HepG2 (cell line): Measurements from ENCODE around the gene SKIDA1. TPM values are rescaled to one million over a fixed set of nuclear protein-coding genes. Genes with fewer than 3 reads are reported as not detected.
"Not testable (repeated sequence)": the region's sequence is repeated elsewhere in the genome, so short reads cannot be mapped to it uniquely, and the experiment has no call there.

Experiments
- ATAC-seq: fragments of 200-7000 bp; cut with Tn5 transposase; 3 replicates; pipeline ENCODE4 v1.9.1; 2020; ENCODE audit warnings: mild to moderate bottlenecking, moderate library complexity
- BruUV-seq: library from RNA; stranded (reverse); fragments of 400-500 nt; replicated peaks from 2 replicates; lab custom pipeline; 2021; lab: Mats Ljungman, UMichigan
- CTCF ChIA-PET: fragments of 300-600 bp; formaldehyde crosslinking; extraction: SDS; loops from one replicate; lab custom pipeline; 2021; ENCODE audit warnings: low total read pairs, inconsistent platforms, low intra/inter-chr PET ratio; lab: Yijun Ruan, JAX
- POLR2A ChIA-PET: fragments of 350-600 bp; sonication (Branson Sonifier 250); formaldehyde crosslinking; loops from one replicate; lab custom pipeline; 2020; ENCODE audit warnings: antibody characterized with exemption, inconsistent platforms; lab: Yijun Ruan, JAX
- DNase-seq: peaks from one replicate; pipeline ENCODE4 v3.0.0-alpha.2; 2015; ENCODE audit warnings: low spot score
- FAIRE-seq: peaks from 3 replicates; lab custom pipeline; 2011; peaks lifted over from hg19 to GRCh38; lab: Jason Lieb, UNC
- H2AFZ ChIP-seq: one replicate; pipeline ENCODE4 v1.6.1; 2011; ENCODE audit warnings: low read length, inconsistent platforms
- H3K27ac ChIP-seq: fragments of 300-600 bp; 3 replicates; pipeline ENCODE4 v1.8.0; 2011; ENCODE audit warnings: mixed run types, mild to moderate bottlenecking, mixed read lengths, low read length, inconsistent platforms; ENCODE audit not compliant: insufficient read depth; ENCODE audit errors: extremely low read length
- H3K27me3 ChIP-seq, 2 experiments: fragments of 200-600 bp in 1 of 2; 2 replicates in 1 of 2; 3 replicates in 1 of 2; pipeline versions ENCODE4 v1.6.0 to v1.8.0; 2011; ENCODE audit warnings: low read length in 2 of 2, mild to moderate bottlenecking in 2 of 2, moderate library complexity in 2 of 2, inconsistent platforms in 1 of 2; ENCODE audit not compliant: insufficient read depth in 2 of 2, control insufficient read depth in 1 of 2
- H3K36me3 ChIP-seq, 2 experiments: fragments of 200-600 bp in 1 of 2; replicated peaks in 1 of 2; 2 replicates in 1 of 2; 3 replicates in 1 of 2; pipeline versions ENCODE4 v1.5.1 to v1.8.0; 2011; ENCODE audit warnings: low read length in 2 of 2, inconsistent platforms in 1 of 2; ENCODE audit not compliant: insufficient read depth in 2 of 2, control insufficient read depth in 1 of 2
- H3K4me1 ChIP-seq: 2 replicates; pipeline ENCODE4 v1.5.1; 2012; ENCODE audit warnings: low read length, inconsistent platforms; ENCODE audit not compliant: insufficient read depth
- H3K4me2 ChIP-seq: 2 replicates; pipeline ENCODE4 v1.6.0; 2011; ENCODE audit warnings: low read depth, low read length, inconsistent platforms
- H3K4me3 ChIP-seq, 3 experiments: fragments of 200-600 bp in 1 of 3; sonication (generic), shearing (Covaris generic) in 1 of 3; replicated peaks in 1 of 3; 2 replicates each; pipeline ENCODE4 v1.5.1; 2011 to 2016; ENCODE audit warnings: low read length in 3 of 3, inconsistent platforms in 2 of 3, low read depth in 2 of 3, mild to moderate bottlenecking in 2 of 3, control low read depth in 1 of 3, mixed read lengths in 1 of 3; ENCODE audit not compliant: insufficient read depth in 1 of 3
- H3K79me2 ChIP-seq: one replicate; pipeline ENCODE4 v1.6.1; 2011; ENCODE audit warnings: low read length, inconsistent platforms; ENCODE audit not compliant: insufficient read depth
- H3K9ac ChIP-seq: 2 replicates; pipeline ENCODE4 v1.6.0; 2011; ENCODE audit warnings: mild to moderate bottlenecking, low read depth, low read length, inconsistent platforms; ENCODE audit not compliant: insufficient read depth
- H3K9me3 ChIP-seq: 2 replicates; pipeline ENCODE4 v1.5.1; 2012; ENCODE audit warnings: mild to moderate bottlenecking, low read length
- H4K20me1 ChIP-seq: 2 replicates; pipeline ENCODE4 v1.6.0; 2011; ENCODE audit warnings: inconsistent platforms, mild to moderate bottlenecking, low read length, moderate library complexity; ENCODE audit not compliant: insufficient read depth
- FOXO1 ChIP-seq: sonication (generic); formaldehyde crosslinking; IDR thresholded peaks from 2 replicates; pipeline ENCODE4 v1.4.0; 2020; ENCODE audit warnings: missing genetic modification reagents
- GABPA ChIP-seq, 2 experiments: IDR thresholded peaks; 2 replicates each; pipeline ENCODE4 v1.6.1; 2011 to 2016; ENCODE audit warnings: low read depth in 2 of 2, low read length in 1 of 2, missing biosample characterization in 1 of 2, missing genetic modification characterization in 1 of 2
- MNT ChIP-seq: fragments of 450-650 bp; IDR thresholded peaks from 2 replicates; pipeline ENCODE4 v1.6.1; 2016
- NCOA1 ChIP-seq: sonication (generic); formaldehyde crosslinking; IDR thresholded peaks from 2 replicates; pipeline ENCODE4 v1.9.0; 2021; ENCODE audit warnings: missing genetic modification reagents
- PHF20 ChIP-seq: sonication (generic); formaldehyde crosslinking; IDR thresholded peaks from 2 replicates; pipeline ENCODE4 v1.5.0; 2020; ENCODE audit warnings: mild to moderate bottlenecking, missing genetic modification reagents
- RARA ChIP-seq: IDR thresholded peaks from 2 replicates; pipeline ENCODE4 v1.6.1; 2016; ENCODE audit warnings: missing genetic modification reagents, missing compliant biosample characterization
- REST ChIP-seq, 2 experiments: IDR thresholded peaks; 2 replicates each; pipeline ENCODE4 v1.6.1; 2011 to 2012; ENCODE audit warnings: low read length in 2 of 2, borderline replicate concordance in 1 of 2, low read depth in 1 of 2, mild to moderate bottlenecking in 1 of 2, moderate library complexity in 1 of 2
- SRSF9 ChIP-seq: fragments of 200-400 bp; formaldehyde crosslinking; IDR thresholded peaks from 2 replicates; pipeline ENCODE4 v1.6.1; 2018; ENCODE audit warnings: borderline replicate concordance, mild to moderate bottlenecking, low read depth, low read length; ENCODE audit not compliant: insufficient read depth, poor library complexity, severe bottlenecking
- ZBTB38 ChIP-seq: sonication (generic); formaldehyde crosslinking; IDR thresholded peaks from 2 replicates; pipeline ENCODE4 v1.5.1; 2020; ENCODE audit warnings: mild to moderate bottlenecking, missing genetic modification reagents
- ZKSCAN5 ChIP-seq: sonication (generic); formaldehyde crosslinking; IDR thresholded peaks from 2 replicates; pipeline ENCODE4 v1.5.1; 2020; ENCODE audit warnings: mild to moderate bottlenecking, missing genetic modification reagents
- ZNF12 ChIP-seq: sonication (generic); formaldehyde crosslinking; IDR thresholded peaks from 2 replicates; pipeline ENCODE4 v1.5.0; 2020; ENCODE audit warnings: missing genetic modification reagents
- ZNF251 ChIP-seq: sonication (generic); formaldehyde crosslinking; IDR thresholded peaks from 2 replicates; pipeline ENCODE4 v1.9.0; 2021; ENCODE audit warnings: mild to moderate bottlenecking, missing genetic modification reagents
- ZNF343 ChIP-seq: sonication (generic); formaldehyde crosslinking; IDR thresholded peaks from 2 replicates; pipeline ENCODE4 v1.4.0; 2020; ENCODE audit warnings: mild to moderate bottlenecking, missing genetic modification reagents
- ZNF746 ChIP-seq: sonication (generic); formaldehyde crosslinking; IDR thresholded peaks from 2 replicates; pipeline ENCODE4 v1.8.0; 2022; ENCODE audit warnings: mild to moderate bottlenecking, missing genetic modification reagents
- WGBS: methylation state at CpG from one replicate; pipeline ENCODE4 v1.1.6; 2017; ENCODE audit warnings: low lambda C conversion rate; 5-methylcytosine and 5-hydroxymethylcytosine counted together
- in situ Hi-C: cut with HindIII; loops from 2 replicates; pipeline ENCODE4 v1.10.0; 2017; ENCODE audit warnings: low pct_unique_long_range_greater_than_20kb; ENCODE audit not compliant: extremely low pct_ligation_motif_present
- intact Hi-C: fragments of 100-400 bp; cut with micrococcal nuclease; formaldehyde crosslinking; loops from one replicate; pipeline ENCODE4 v1.10.0; 2022; ENCODE audit not compliant: unreplicated experiment
- polyA plus RNA-seq, 8 experiments: library from polyadenylated mRNA; depleted of rRNA in 3 of 8; stranded (reverse) in 7 of 8; unstranded in 1 of 8; fragments of >200 nt; fragmentation: Illumina TruSeq in 4 of 8; extraction: Trizol in 4 of 8; gene quantifications; 2 replicates each; pipeline versions ENCODE4 v1.2.1 to v1.2.3, GENCODE V29; 2011 to 2016; ENCODE audit warnings: low read depth in 4 of 8, missing spikeins in 1 of 8, mixed read lengths in 1 of 8; ENCODE audit not compliant: insufficient read depth in 1 of 8
- total RNA-seq, 5 experiments: library from RNA; depleted of rRNA; stranded (reverse); fragments of >200 nt; fragmentation: Illumina TruSeq; extraction: Trizol; gene quantifications; 2 replicates each; pipeline ENCODE4 v1.2.3, GENCODE V29; 2016; ENCODE audit warnings: low read depth in 1 of 5

The SKIDA1 gene
- total and polyA plus RNA-seq, 2 of the 13 experiments (the other 11 are each of a cell fraction or from before 2014, with no cell fraction given) = 0.73 to 1.5 TPM

GRCh38 chr10:21525367-21526187, at the start of gene SKIDA1 (continued):
- TF ChIP-seq ZNF746 (CRISPR knock-in tag) (peak; percentile 87; the same call in 1 of the 2 replicates), FOXO1 (CRISPR knock-in tag) (peak; percentile 66), MNT (peak; percentile 50), RARA (CRISPR knock-in tag) (peak; percentile 85), REST (IDR thresholded peaks at IDR 0.05; ENCODE audit: borderline replicate concordance in 1 of 2, low read depth in 1 of 2, low read length in 2 of 2) (peak in 1 of 2 experiments; percentile 8; a peak in 1 of 4 replicates), PHF20 (CRISPR knock-in tag) (peak; percentile 47; the same call in 1 of the 2 replicates), ZNF251 (CRISPR knock-in tag) (no peak), NCOA1 (CRISPR knock-in tag) (peak; percentile 71; the same call in 1 of the 2 replicates), ZNF12 (0 out of 2 replicates have a peak, but pooled peaks have one; percentile 45), ZBTB38 (CRISPR knock-in tag) (peak; percentile 36; the same call in 1 of the 2 replicates), SRSF9 (no peak), ZNF343 (CRISPR knock-in tag) (no peak), GABPA (IDR thresholded peaks at IDR 0.05; ENCODE audit: low read depth, low read length) (no peak), GABPA (CRISPR knock-in tag; IDR thresholded peaks at IDR 0.05; ENCODE audit: low read depth) (peak; percentile 47; the same call in 1 of the 2 replicates), ZKSCAN5 (CRISPR knock-in tag) (no peak)

- peaks cover 97% of the 10 kb centered on the region for H3K79me2 ChIP-seq
- ATAC-seq, H3K9me3 ChIP-seq, CTCF ChIA-PET, DNase-seq, H2AFZ ChIP-seq, in situ Hi-C loops, H3K9ac ChIP-seq, POLR2A ChIA-PET, FAIRE-seq, H3K27ac ChIP-seq, BruUV-seq, H3K4me2 ChIP-seq, H4K20me1 ChIP-seq, H3K4me3 ChIP-seq, H3K27me3 ChIP-seq: not testable (repeated sequence)
- intact Hi-C loops = loop anchor here (5.0 kb wide), 1 partner anchor 38 kb away; no protein-coding TSS in a partner anchor
- WGBS = 100% methylated on average over 2 of the region's 2 CpGs
- peaks cover 60% of the 10 kb centered on the region for H3K4me1 ChIP-seq
- peaks cover 2 to 24% of the 10 kb centered on the region in 2 experiments; a peak in 4 of 5 replicates for H3K36me3 ChIP-seq
Measured at GRCh38 chr10:21574514-21574913, 49.0 kb upstream of the SKIDA1 start.
